GM12878 (cell line): ENCODE measurements around the gene COL27A1. TPM values are rescaled to one million over a fixed set of nuclear protein-coding genes. Genes with fewer than 3 reads are reported as not detected.

Source experiments
- ATAC-seq: fragments of 200-7000 bp; cut with Tn5 transposase; 3 replicates; pipeline ENCODE4 v1.9.1; 2020; ENCODE audit warnings: mild to moderate bottlenecking, moderate library complexity
- BruUV-seq: library from RNA; stranded (reverse); fragments of 400-500 nt; replicated peaks from 2 replicates; lab custom pipeline; 2021; lab: Mats Ljungman, UMichigan
- CTCF ChIA-PET: fragments of 300-600 bp; sonication (Branson Sonifier 250); formaldehyde crosslinking; extraction: SDS; loops from one replicate; lab custom pipeline; 2021; ENCODE audit warnings: inconsistent platforms; lab: Yijun Ruan, JAX
- POLR2A ChIA-PET: fragments of 350-600 bp; formaldehyde crosslinking; extraction: SDS; loops from one replicate; lab custom pipeline; 2021; ENCODE audit warnings: inconsistent platforms; lab: Charles Lee
- RAD21 ChIA-PET: fragments of 300-600 bp; sonication (Branson Sonifier 250); formaldehyde crosslinking; loops from one replicate; lab custom pipeline; 2023; ENCODE audit warnings: antibody characterized with exemption; ENCODE audit not compliant: unreplicated experiment; lab: Charles Lee
- SMC1A ChIA-PET: fragments of 300-600 bp; sonication (Branson Sonifier 250); formaldehyde crosslinking; loops from one replicate; lab custom pipeline; 2023; ENCODE audit not compliant: unreplicated experiment, uncharacterized antibody; lab: Charles Lee
- DNase-seq: peaks from one replicate; pipeline ENCODE4 v3.0.0-alpha.2; 2011; ENCODE audit warnings: low read depth, low spot score
- FAIRE-seq: peaks from 3 replicates; lab custom pipeline; 2011; peaks lifted over from hg19 to GRCh38; lab: Jason Lieb, UNC
- H2AFZ ChIP-seq: 2 replicates; pipeline ENCODE4 v1.6.0; 2011; ENCODE audit warnings: low read depth, low read length, control low read depth; ENCODE audit not compliant: control insufficient read depth
- H3K27ac ChIP-seq: 2 replicates; pipeline ENCODE4 v1.5.1; 2011; ENCODE audit warnings: control low read depth; ENCODE audit not compliant: control insufficient read depth, insufficient read depth
- H3K27me3 ChIP-seq, 2 experiments: replicated peaks in 1 of 2; 2 replicates each; pipeline versions ENCODE4 v1.6.0 to v1.6.1; 2011; ENCODE audit warnings: low read length in 1 of 2; ENCODE audit not compliant: control insufficient read depth in 2 of 2, insufficient read depth in 2 of 2
- H3K36me3 ChIP-seq, 2 experiments: 2 replicates each; pipeline ENCODE4 v1.5.1; 2011; ENCODE audit warnings: low read length in 1 of 2; ENCODE audit not compliant: control insufficient read depth in 2 of 2, insufficient read depth in 2 of 2
- H3K4me1 ChIP-seq: 2 replicates; pipeline ENCODE4 v1.6.1; 2011; ENCODE audit warnings: mild to moderate bottlenecking, low read length, moderate library complexity, mixed read lengths; ENCODE audit not compliant: control insufficient read depth, insufficient read depth
- H3K4me2 ChIP-seq: 2 replicates; pipeline ENCODE4 v1.6.0; 2011; ENCODE audit warnings: control low read depth; ENCODE audit not compliant: control insufficient read depth, insufficient read depth
- H3K4me3 ChIP-seq: fragments of 200-600 bp; sonication (generic); 2 replicates; pipeline ENCODE4 v1.5.1; 2016
- H3K79me2 ChIP-seq: 2 replicates; pipeline ENCODE4 v1.6.0; 2011; ENCODE audit warnings: low read length; ENCODE audit not compliant: control insufficient read depth, insufficient read depth
- H3K9ac ChIP-seq: 2 replicates; pipeline ENCODE4 v1.8.0; 2011; ENCODE audit warnings: low read length, control low read depth, mixed read lengths; ENCODE audit not compliant: control insufficient read depth, insufficient read depth
- H3K9me3 ChIP-seq: replicated peaks from 3 replicates; pipeline ENCODE4 v1.5.1; 2011; ENCODE audit warnings: mild to moderate bottlenecking, low read length; ENCODE audit not compliant: control insufficient read depth, insufficient read depth
- H4K20me1 ChIP-seq: 2 replicates; pipeline ENCODE4 v1.6.0; 2011; ENCODE audit not compliant: control insufficient read depth, insufficient read depth
- HDAC2 ChIP-seq: fragments of 200-600 bp; sonication (generic); IDR thresholded peaks from 2 replicates; pipeline ENCODE4 v1.6.1; 2017
- JUND ChIP-seq: IDR thresholded peaks from 2 replicates; pipeline ENCODE4 v1.6.1; 2012; ENCODE audit warnings: low read depth, mild to moderate bottlenecking, low read length, improper control_type of control experiment, moderate library complexity
- LARP7 ChIP-seq: fragments of 450-650 bp; IDR thresholded peaks from 2 replicates; pipeline ENCODE4 v1.6.1; 2017; ENCODE audit warnings: mild to moderate bottlenecking
- MEF2B ChIP-seq: fragments of 450-650 bp; IDR thresholded peaks from 2 replicates; pipeline ENCODE4 v1.6.1; 2018; ENCODE audit warnings: mild to moderate bottlenecking, moderate library complexity; ENCODE audit not compliant: partially characterized antibody, poor library complexity, severe bottlenecking
- MTA2 ChIP-seq: fragments of 450-650 bp; IDR thresholded peaks from 2 replicates; pipeline ENCODE4 v1.6.1; 2016; ENCODE audit warnings: low read depth, mild to moderate bottlenecking, moderate library complexity
- NFYA ChIP-seq: IDR thresholded peaks from 2 replicates; pipeline ENCODE4 v1.6.1; 2011; ENCODE audit warnings: low read depth, mild to moderate bottlenecking, low read length, improper control_type of control experiment, borderline replicate concordance
- NFYB ChIP-seq: IDR thresholded peaks from 2 replicates; pipeline ENCODE4 v1.6.1; 2011; ENCODE audit warnings: low read depth, mild to moderate bottlenecking, low read length, improper control_type of control experiment, moderate library complexity; ENCODE audit not compliant: insufficient read depth
- POLR2A ChIP-seq: IDR thresholded peaks from 2 replicates; pipeline ENCODE4 v1.6.1; 2011; ENCODE audit warnings: low read depth, mild to moderate bottlenecking, low read length
- POLR2AphosphoS2 ChIP-seq: IDR thresholded peaks from 2 replicates; pipeline ENCODE4 v1.6.1; 2011; ENCODE audit warnings: low read depth, mild to moderate bottlenecking, low read length, improper control_type of control experiment, moderate library complexity
- RFX5 ChIP-seq: IDR thresholded peaks from 2 replicates; pipeline ENCODE4 v1.6.1; 2011; ENCODE audit warnings: low read depth, low read length, improper control_type of control experiment
- WGBS: methylation state at CpG from one replicate; pipeline ENCODE4 v1.1.6; 2016; ENCODE audit warnings: low lambda C conversion rate; ENCODE audit not compliant: insufficient replicate concordance, insufficient coverage; ENCODE audit errors: missing lambda C conversion rate; 5-methylcytosine and 5-hydroxymethylcytosine counted together
- in situ Hi-C: fragments of 300-500 bp; cut with MboI; formaldehyde crosslinking; loops from 9 replicates; pipeline ENCODE4 v1.14.3; 2018; ENCODE audit warnings: mixed read lengths
- intact Hi-C: fragments of 100-400 bp; cut with micrococcal nuclease; formaldehyde crosslinking; loops from one replicate; pipeline ENCODE4 v1.14.2; 2022; ENCODE audit not compliant: unreplicated experiment
- polyA plus RNA-seq, 11 experiments: library from polyadenylated mRNA; depleted of rRNA in 4 of 11; unstranded in 6 of 11; stranded (reverse) in 5 of 11; fragments of >200 nt; fragmentation: Nextera tagmentation in 4 of 11; fragmentation: Illumina TruSeq in 1 of 11; extraction: Ambion mirVana in 4 of 11; extraction: Trizol in 1 of 11; gene quantifications; 1 replicate in 1 of 11; 2 replicates in 10 of 11; pipeline versions ENCODE4 v1.2.1 to v1.2.3, GENCODE V29; 2011 to 2016; ENCODE audit warnings: inconsistent platforms in 2 of 11, missing spikeins in 2 of 11, low read depth in 1 of 11
- total RNA-seq, 4 experiments: library from RNA; depleted of rRNA in 3 of 4; stranded (reverse); fragments of >200 nt in 3 of 4; fragmentation: Illumina TruSeq in 1 of 4; extraction: Trizol in 1 of 4; gene quantifications; 2 replicates each; pipeline versions ENCODE4 v1.2.1 to v1.2.3, GENCODE V29; 2013 to 2021
- TF ChIP-seq, protein P1 (sequence below): IDR thresholded peaks from 2 replicates; pipeline ENCODE4 v1.6.1; 2012; ENCODE audit warnings: improper control_type of control experiment, low read depth, low read length; ENCODE audit not compliant: insufficient replicate concordance
- TF ChIP-seq, protein P2 (sequence below): fragments of 450-650 bp; IDR thresholded peaks from 2 replicates; pipeline ENCODE4 v1.6.1; 2018; ENCODE audit warnings: borderline replicate concordance, mild to moderate bottlenecking; ENCODE audit not compliant: partially characterized antibody
- TF ChIP-seq, protein P3 (sequence below): fragments of 450-650 bp; formaldehyde crosslinking; IDR thresholded peaks from 2 replicates; pipeline ENCODE4 v1.4.0; 2022; ENCODE audit warnings: mild to moderate bottlenecking, moderate library complexity

Gene COL27A1
- total and polyA plus RNA-seq, 10 of the 15 experiments (the other 5 are each of a cell fraction or from before 2014, with no cell fraction given): 0.10 TPM; not detected in 9

DNA sequence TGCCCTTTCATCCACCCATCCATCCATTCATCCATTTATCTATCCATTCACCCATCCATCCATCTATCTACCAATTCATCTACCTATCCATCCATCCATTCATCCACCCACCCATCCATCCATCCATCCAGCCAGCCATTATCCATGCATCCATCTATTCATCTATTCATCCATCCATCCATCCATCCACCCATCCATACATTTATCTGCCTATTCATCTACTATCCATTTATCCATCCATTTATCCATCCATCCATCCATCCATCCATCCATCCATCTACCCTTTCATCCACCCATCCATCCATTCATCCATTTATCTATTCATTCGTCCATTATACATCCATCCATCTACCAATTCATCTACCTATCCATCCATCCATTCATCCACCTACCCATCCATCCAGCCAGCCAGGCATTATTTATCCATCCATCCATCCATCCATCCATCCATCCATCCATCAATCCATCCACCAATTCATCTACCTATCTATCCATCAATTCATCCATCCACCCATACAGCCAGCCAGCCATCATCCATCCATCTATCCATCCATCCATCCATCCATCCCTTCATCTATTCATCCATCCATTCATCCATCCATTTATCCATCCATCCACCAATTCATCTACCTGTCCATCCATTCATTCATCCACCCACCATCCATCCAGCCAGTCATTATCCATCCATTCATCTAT is 10.2 kb downstream of the COL27A1 start:
- Histone ChIP-seq H3K9me3 (no peaks in the 10 kb centered on the region), H3K4me3 (no peak overlapping the region), H3K79me2 (no peaks in the 10 kb centered on the region), H2AFZ (no peak overlapping the region), H4K20me1 (no peaks in the 10 kb centered on the region), H3K27ac (no peak overlapping the region), H3K36me3 (no peaks in the 10 kb centered on the region), H3K9ac (no peak overlapping the region), H3K4me2 (no peak overlapping the region), H3K4me1 (no peaks in the 10 kb centered on the region), H3K27me3 (peaks cover 0 to 4% of the 10 kb centered on the region in 2 experiments; a peak in 3 of 4 replicates)
- DNase-seq (no peak), ATAC-seq (no peak), FAIRE-seq (no peak)
- CTCF ChIA-PET: no interaction called here
- in situ Hi-C loops: no loop called here
- 0% methylated on average over 1 of the region's 1 CpG for WGBS
- RAD21 ChIA-PET: no interaction called here
- intact Hi-C loops: no loop called here
- POLR2A ChIA-PET: no interaction called here
- SMC1A ChIA-PET: no interaction called here
- no TSS peak for BruUV-seq
- TF ChIP-seq POLR2AphosphoS2 (no peak), NFYA (no peak), JUND (no peak), LARP7 (no peak), NFYB (no peak), POLR2A (no peak), MTA2 (no peak), RFX5 (no peak), MEF2B (no peak), HDAC2 (no peak)
- TF ChIP-seq, protein P1, sequence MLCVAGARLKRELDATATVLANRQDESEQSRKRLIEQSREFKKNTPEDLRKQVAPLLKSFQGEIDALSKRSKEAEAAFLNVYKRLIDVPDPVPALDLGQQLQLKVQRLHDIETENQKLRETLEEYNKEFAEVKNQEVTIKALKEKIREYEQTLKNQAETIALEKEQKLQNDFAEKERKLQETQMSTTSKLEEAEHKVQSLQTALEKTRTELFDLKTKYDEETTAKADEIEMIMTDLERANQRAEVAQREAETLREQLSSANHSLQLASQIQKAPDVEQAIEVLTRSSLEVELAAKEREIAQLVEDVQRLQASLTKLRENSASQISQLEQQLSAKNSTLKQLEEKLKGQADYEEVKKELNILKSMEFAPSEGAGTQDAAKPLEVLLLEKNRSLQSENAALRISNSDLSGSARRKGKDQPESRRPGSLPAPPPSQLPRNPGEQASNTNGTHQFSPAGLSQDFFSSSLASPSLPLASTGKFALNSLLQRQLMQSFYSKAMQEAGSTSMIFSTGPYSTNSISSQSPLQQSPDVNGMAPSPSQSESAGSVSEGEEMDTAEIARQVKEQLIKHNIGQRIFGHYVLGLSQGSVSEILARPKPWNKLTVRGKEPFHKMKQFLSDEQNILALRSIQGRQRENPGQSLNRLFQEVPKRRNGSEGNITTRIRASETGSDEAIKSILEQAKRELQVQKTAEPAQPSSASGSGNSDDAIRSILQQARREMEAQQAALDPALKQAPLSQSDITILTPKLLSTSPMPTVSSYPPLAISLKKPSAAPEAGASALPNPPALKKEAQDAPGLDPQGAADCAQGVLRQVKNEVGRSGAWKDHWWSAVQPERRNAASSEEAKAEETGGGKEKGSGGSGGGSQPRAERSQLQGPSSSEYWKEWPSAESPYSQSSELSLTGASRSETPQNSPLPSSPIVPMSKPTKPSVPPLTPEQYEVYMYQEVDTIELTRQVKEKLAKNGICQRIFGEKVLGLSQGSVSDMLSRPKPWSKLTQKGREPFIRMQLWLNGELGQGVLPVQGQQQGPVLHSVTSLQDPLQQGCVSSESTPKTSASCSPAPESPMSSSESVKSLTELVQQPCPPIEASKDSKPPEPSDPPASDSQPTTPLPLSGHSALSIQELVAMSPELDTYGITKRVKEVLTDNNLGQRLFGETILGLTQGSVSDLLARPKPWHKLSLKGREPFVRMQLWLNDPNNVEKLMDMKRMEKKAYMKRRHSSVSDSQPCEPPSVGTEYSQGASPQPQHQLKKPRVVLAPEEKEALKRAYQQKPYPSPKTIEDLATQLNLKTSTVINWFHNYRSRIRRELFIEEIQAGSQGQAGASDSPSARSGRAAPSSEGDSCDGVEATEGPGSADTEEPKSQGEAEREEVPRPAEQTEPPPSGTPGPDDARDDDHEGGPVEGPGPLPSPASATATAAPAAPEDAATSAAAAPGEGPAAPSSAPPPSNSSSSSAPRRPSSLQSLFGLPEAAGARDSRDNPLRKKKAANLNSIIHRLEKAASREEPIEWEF: no peak
- TF ChIP-seq, protein P2, sequence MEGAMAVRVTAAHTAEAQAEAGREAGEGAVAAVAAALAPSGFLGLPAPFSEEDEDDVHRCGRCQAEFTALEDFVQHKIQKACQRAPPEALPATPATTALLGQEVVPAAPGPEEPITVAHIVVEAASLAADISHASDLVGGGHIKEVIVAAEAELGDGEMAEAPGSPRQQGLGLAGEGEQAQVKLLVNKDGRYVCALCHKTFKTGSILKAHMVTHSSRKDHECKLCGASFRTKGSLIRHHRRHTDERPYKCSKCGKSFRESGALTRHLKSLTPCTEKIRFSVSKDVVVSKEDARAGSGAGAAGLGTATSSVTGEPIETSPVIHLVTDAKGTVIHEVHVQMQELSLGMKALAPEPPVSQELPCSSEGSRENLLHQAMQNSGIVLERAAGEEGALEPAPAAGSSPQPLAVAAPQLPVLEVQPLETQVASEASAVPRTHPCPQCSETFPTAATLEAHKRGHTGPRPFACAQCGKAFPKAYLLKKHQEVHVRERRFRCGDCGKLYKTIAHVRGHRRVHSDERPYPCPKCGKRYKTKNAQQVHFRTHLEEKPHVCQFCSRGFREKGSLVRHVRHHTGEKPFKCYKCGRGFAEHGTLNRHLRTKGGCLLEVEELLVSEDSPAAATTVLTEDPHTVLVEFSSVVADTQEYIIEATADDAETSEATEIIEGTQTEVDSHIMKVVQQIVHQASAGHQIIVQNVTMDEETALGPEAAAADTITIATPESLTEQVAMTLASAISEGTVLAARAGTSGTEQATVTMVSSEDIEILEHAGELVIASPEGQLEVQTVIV: no peak
- TF ChIP-seq, protein P3, sequence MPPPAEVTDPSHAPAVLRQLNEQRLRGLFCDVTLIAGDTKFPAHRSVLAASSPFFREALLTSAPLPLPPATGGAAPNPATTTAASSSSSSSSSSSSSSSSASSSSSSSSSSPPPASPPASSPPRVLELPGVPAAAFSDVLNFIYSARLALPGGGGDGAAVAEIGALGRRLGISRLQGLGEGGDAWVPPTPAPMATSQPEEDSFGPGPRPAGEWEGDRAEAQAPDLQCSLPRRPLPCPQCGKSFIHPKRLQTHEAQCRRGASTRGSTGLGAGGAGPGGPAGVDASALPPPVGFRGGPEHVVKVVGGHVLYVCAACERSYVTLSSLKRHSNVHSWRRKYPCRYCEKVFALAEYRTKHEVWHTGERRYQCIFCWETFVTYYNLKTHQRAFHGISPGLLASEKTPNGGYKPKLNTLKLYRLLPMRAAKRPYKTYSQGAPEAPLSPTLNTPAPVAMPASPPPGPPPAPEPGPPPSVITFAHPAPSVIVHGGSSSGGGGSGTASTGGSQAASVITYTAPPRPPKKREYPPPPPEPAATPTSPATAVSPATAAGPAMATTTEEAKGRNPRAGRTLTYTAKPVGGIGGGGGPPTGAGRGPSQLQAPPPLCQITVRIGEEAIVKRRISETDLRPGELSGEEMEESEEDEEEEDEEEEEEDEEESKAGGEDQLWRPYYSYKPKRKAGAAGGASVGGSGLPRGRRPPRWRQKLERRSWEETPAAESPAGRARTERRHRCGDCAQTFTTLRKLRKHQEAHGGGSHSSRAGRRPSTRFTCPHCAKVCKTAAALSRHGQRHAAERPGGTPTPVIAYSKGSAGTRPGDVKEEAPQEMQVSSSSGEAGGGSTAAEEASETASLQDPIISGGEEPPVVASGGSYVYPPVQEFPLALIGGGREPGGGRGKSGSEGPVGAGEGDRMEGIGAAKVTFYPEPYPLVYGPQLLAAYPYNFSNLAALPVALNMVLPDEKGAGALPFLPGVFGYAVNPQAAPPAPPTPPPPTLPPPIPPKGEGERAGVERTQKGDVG (CRISPR knock-in tag): no peak
